IPS-18c (cell line): ENCODE results near the gene VSIG4.

Source experiments
- H3K4me3 ChIP-seq: 2 replicates; pipeline ENCODE4 v1.7.0; 2013; ENCODE audit warnings: low read depth, mild to moderate bottlenecking, low read length, moderate library complexity; ENCODE audit not compliant: insufficient read depth
- H3K9me3 ChIP-seq: one replicate; pipeline ENCODE4 v1.6.1; 2013; ENCODE audit warnings: mild to moderate bottlenecking, low read length, moderate library complexity; ENCODE audit not compliant: control insufficient read depth, insufficient read depth

Gene VSIG4

GRCh38 chrX:66035667-66036066, 4.2 kb downstream of the VSIG4 start:
- Histone ChIP-seq H3K9me3 (no peaks in the 10 kb centered on the region), H3K4me3 (no peak overlapping the region)

- Histone ChIP-seq H3K4me3 (no peak overlapping the region), H3K9me3 (peaks cover 2% of the 10 kb centered on the region)
Observed at GRCh38 chrX:66030505-66031317, 9.2 kb downstream of the VSIG4 start.

- H3K9me3 ChIP-seq: peaks cover 6% of the 10 kb centered on the region
Observed at GRCh38 chrX:66028936-66029335, 10.9 kb downstream of the VSIG4 start.

GRCh38 chrX:66024570-66024969, 15.3 kb downstream of the VSIG4 start:
- Histone ChIP-seq H3K4me3 (no peak overlapping the region), H3K9me3 (peaks cover 10% of the 10 kb centered on the region)

More at GRCh38 chrX:66028936-66029335, 10.9 kb downstream of the VSIG4 start:
- no peak overlapping the region for H3K4me3 ChIP-seq

GRCh38 chrX:66024092-66024467, 15.8 kb downstream of the VSIG4 start:
- Histone ChIP-seq H3K9me3 (peaks cover 10% of the 10 kb centered on the region), H3K4me3 (no peak overlapping the region)

- Histone ChIP-seq H3K9me3 (peaks cover 10% of the 10 kb centered on the region), H3K4me3 (no peak overlapping the region)
Observed at GRCh38 chrX:66023385-66024091, 16.3 kb downstream of the VSIG4 start.

GRCh38 chrX:66022632-66023384, 17.1 kb downstream of the VSIG4 start:
- no peak overlapping the region for H3K4me3 ChIP-seq
- H3K9me3 ChIP-seq: peaks cover 10% of the 10 kb centered on the region

- no peak overlapping the region for H3K4me3 ChIP-seq
Observed at GRCh38 chrX:66021765-66022631, 17.9 kb downstream of the VSIG4 start.

GRCh38 chrX:66021401-66021764, 18.5 kb downstream of the VSIG4 start:
- no peak overlapping the region for H3K4me3 ChIP-seq

More at GRCh38 chrX:66021765-66022631, 17.9 kb downstream of the VSIG4 start:
- H3K9me3 ChIP-seq: peaks cover 12% of the 10 kb centered on the region

GRCh38 chrX:66020631-66021334, 19.1 kb downstream of the VSIG4 start:
- H3K9me3 ChIP-seq: peaks cover 10% of the 10 kb centered on the region
- no peak overlapping the region for H3K4me3 ChIP-seq

More at GRCh38 chrX:66021401-66021764, 18.5 kb downstream of the VSIG4 start:
- H3K9me3 ChIP-seq: peaks cover 10% of the 10 kb centered on the region

- no peak overlapping the region for H3K4me3 ChIP-seq
- peaks cover 8% of the 10 kb centered on the region for H3K9me3 ChIP-seq
Observed at GRCh38 chrX:66019974-66020373, 19.9 kb downstream of the VSIG4 start.

GRCh38 chrX:66019310-66019652, 20.6 kb downstream of the VSIG4 start:
- H3K9me3 ChIP-seq: peaks cover 6% of the 10 kb centered on the region

GRCh38 chrX:66018585-66019309, 21.1 kb downstream of the VSIG4 start:
- H3K4me3 ChIP-seq: no peak overlapping the region
- H3K9me3 ChIP-seq: peaks cover 6% of the 10 kb centered on the region

More at GRCh38 chrX:66019310-66019652, 20.6 kb downstream of the VSIG4 start:
- H3K4me3 ChIP-seq: no peak overlapping the region

- peaks cover 6% of the 10 kb centered on the region for H3K9me3 ChIP-seq
- H3K4me3 ChIP-seq: no peak overlapping the region
Observed at GRCh38 chrX:66017659-66018170, 22.2 kb downstream of the VSIG4 start.

- Histone ChIP-seq H3K4me3 (no peak overlapping the region), H3K9me3 (peaks cover 4% of the 10 kb centered on the region)
Observed at GRCh38 chrX:66016905-66017658, 22.8 kb downstream of the VSIG4 start.
